ENCODE results near the gene AKNA. TPM values are rescaled to one million over a fixed set of nuclear protein-coding genes. Genes with fewer than 3 reads are reported as not detected.

Gene AKNA
- total RNA-seq, 1 experiment from 2014 or later = 36.2 TPM

DNA sequence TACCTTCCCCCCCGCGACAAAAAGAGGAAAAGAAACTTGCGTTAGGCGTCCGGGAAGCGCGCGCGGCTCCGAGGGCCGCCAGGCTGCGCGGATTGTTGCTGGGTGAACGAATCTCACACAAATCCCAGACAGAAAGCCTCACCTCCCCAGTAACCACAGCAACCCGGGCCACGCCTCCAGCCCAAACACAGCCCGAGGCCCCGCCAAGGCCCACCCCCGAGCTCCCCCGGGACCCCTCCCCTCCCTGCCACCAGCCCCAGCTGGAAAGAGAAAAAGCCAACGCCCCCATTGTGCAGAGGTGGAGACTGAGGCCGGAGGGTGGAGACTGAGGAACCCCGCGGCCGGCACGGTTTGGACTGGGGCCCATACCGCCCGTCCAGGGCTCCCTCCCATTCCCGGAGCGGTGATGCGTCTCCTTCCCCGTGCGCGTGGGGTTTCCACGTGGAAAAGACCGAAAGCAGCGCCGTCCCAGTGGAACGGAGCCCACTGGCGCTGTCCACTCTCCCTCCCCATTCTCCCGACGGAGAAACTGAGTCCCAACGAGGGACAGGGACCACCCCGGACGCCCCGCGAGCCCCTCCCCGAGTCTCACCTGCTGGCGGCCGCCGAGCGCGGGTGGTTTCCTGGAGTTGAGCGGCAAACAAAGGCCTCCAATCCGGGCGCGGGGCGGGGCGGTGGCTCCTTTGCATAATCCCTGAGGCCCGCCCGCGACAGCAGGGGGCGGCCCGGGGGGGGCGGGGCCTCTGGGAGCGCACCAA, 10.2 kb upstream of the AKNA start:
- DNase-seq (ENCODE audit: extremely low read depth, low read depth) = peak; percentile 93

- DNase-seq (ENCODE audit: extremely low read depth, low read depth) = no peak
These were observed 9.6 kb upstream of the AKNA start for GRCh38 chr9:114397219-114397847.

DNA sequence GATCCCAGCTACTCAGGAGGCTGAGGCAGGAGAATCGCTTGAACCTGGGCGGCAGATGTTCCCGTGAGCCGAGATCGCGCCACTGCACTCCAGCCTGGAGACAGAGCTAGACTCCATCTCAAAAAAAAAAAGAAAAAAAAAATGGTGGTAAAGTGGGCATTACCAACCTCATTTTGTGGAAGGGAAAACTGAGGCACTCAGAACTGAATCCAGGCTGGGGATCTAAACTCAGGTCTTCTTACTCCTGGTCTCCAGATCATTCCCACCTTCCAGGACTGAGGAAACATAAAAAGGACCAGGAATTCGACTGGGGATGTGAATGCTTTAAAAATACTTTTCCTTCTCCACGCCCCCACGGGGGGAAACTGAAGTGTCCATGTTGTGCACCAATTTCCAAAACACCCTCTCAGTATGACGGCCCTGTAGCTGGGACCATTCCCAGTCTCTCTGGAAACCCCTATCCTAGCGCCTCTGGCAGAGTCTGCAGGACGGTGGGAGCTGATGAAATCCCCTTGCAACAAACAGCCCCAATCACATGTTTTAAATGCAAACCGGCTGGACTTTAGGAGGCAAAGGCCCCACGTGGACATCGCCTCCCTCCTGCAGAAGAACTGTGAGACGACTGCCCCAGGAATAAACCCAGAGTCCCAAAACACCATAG, 8.9 kb upstream of the AKNA start:
- DNase-seq (ENCODE audit: extremely low read depth, low read depth) = peak; percentile 88

GRCh38 chr9:114395768-114396167, 8.0 kb upstream of the AKNA start:
- no peak for DNase-seq (ENCODE audit: extremely low read depth, low read depth)

DNA sequence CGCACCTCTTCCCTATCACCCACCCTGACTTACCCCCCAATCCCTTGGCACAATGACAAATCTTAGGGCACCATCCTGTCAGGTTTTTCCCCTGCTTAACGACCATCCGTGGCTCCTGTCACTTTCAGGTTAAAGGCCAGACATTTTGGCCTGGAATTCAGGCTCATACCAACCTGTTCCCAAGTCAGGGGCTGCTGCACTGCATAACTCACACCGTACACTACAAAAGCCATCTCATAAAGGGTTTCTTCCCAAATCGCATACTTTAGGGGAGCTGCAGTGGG, 7.5 kb upstream of the AKNA start:
- no peak for DNase-seq (ENCODE audit: extremely low read depth, low read depth)

DNA sequence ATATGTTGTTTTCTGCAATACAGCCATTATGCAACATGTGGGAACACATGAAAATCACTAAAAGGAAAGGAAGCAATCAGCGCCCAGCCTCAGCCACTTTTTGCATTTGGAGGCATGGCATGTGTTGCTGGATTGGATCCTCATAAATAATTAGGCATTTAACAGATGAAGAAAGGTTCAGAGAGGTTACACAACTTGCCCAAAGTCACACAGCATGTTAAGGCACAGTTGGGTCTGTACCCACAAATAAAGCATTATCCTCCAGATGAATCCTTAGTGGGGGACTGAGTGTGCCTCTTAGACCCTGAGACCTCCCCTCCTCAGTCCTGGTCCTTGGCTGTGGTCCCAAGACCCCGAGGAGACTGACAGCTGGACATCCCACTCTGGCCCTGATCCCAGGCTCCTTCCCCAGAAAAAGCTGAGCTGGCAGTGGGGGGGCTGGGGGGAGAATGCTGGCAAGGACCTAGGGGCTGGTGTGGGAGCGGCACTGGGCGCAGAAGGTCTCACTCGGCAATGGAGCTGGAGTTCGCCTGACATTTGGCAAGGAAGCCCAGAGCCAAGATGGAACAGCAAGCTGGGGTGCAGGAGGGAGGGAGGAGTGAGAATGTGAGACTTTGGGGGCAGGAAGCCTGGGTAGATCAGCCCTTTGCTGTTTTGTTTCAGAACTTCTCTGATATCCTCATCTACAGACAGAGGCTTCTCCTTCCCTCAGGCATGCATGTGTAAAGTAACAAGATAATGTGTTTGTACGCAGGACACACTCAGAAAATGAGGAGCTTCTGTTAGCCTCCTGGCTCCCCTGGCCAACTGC, 6.9 kb upstream of the AKNA start:
- no peak for DNase-seq (ENCODE audit: extremely low read depth, low read depth)

- DNase-seq (ENCODE audit: extremely low read depth, low read depth) = no peak
These were observed 4.9 kb upstream of the AKNA start for GRCh38 chr9:114392749-114393112.

DNA sequence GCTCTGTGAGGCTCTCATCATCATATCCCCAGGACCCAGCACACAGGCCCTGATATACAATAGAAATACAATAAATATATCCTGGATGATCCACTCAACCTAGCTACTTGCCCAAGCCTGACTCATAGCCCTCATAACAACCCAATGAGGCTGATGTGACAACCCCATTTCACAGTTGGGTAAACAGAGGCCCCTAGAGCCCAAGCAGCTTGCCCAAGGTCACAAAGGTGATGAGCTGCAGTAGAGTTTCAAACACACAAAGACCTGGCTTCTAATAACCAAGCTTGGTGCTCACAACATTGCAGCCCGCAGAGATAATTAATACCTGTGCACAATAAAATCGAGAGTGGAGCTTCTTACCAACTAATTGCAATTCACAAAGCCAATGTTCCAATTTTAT, 3.2 kb upstream of the AKNA start:
- no peak for DNase-seq (ENCODE audit: extremely low read depth, low read depth)

DNA sequence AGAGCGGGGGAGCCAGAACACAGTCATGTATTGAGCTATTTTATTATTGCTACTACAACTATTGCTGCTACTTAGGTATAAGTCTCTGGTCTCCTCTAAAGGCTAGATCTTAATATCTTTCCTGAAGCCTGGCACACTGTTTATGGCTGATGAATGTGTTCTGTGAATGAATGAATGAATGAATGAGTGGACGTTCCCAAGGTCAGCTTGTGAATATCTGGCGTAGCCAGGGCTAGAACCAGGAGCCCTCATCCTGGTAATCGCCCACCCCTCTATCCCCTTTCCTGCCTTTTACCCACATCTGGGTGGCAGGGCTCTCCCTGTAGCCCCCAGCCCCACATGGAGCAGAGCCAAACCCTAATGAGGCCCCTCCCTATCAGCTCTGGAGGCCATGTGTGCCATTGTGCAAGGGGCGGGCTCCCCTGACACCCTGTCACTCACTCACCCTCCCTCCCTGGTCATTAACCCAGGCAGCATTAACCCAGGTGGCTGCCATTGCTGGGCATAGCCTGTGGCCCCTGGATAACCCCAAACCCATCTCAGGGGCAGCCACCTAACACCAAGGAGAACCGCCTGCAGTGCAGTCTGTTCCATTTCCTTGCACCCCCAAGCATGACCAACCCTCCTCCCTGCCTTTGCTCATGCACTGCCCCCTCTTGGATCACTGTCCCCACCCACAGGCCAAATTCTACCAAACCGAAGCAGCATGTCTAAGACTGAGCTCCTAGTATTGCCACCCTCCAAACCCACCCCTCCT, 2.0 kb upstream of the AKNA start:
- no peak for DNase-seq (ENCODE audit: extremely low read depth, low read depth)

DNA sequence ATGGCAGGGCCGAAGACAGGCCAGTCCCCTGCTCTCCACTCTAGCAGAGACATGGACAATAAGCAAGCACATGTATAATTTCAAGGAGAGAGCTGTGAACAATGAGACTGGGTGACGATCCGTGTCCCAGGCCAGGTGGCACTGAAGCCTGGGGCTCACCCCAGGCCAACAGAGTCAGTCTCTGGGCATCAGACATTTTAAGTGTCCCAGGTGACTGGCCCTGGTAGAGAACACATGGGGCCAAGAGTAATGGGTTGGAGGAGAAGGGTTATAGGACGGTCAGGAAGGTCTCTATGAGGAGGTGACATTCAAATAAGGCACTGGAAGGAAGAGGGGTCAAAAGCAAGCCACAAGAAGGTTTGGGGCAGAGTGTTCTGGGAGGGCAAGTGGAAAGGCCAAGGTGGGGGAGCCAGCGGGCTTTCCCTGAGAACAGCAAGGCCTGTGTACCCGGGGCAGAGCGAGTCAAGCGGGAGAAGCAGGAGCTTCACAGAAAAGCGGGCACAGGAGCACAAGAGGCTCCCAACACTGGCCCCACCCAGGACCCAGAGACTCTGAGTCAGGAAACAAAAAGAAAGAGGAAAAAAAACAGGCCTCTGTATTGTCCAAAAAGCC, 1.1 kb upstream of the AKNA start:
- no peak for DNase-seq (ENCODE audit: extremely low read depth, low read depth)

DNA sequence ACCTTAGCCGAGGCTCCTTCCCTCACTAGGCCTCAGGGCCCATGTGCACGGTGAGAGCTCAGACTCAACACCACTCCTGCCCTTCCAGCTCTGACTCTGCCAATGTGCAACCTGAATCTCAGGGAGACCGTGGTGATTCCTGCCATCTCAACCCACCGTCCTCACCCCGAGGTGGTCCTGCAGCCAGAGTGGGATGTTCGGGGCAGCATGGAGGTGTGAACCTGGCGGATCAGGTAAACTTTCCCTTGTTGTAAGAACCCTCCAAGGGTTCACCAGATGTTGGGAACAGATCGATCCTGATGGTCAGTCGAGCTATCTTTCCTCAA, 538 bp upstream of the AKNA start:
- DNase-seq (ENCODE audit: extremely low read depth, low read depth) = no peak

GRCh38 chr9:114386886-114387679, 699 bp downstream of the AKNA start:
- DNase-seq (ENCODE audit: extremely low read depth, low read depth) = no peak

- DNase-seq (ENCODE audit: extremely low read depth, low read depth) = no peak
These were observed 1.4 kb downstream of the AKNA start for GRCh38 chr9:114386361-114386885.

DNA sequence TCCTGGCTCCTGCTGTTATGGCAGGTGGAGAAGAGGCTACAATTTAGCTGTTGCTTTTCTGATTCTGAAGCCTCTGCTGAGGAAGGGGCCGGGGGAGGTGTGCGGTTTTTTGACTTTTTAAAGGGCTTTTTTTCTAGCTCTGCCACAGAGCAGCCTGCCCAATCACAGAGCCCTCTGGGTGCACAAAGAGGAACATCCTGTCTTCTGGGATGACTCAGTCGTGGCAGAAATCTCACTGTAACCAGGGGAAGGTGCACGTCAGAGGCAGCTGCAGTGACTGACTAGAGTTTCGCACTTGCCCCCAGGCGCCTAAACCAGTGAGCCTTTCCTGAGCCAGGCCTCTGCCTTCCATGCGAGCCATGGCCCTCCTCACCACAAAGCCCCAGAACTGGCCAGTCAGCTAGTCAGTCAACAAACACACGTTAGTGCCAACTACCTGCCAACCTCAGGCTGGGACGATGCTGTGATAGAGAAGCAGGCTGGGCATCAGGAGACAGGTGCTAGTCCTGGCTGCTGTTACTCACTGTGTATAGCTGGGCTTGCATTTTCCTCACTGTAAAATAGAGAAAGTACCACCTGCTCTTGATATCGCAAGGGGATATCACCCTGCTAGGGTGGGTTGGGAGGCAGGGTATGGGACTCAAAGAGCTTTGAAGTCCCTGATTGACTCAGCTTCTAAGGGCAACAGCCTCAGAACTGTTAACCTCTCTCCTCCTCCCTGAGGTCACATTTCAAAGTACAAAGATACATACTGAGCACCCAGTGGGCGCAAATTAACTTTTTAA, 2.2 kb downstream of the AKNA start:
- DNase-seq (ENCODE audit: extremely low read depth, low read depth) = no peak

DNA sequence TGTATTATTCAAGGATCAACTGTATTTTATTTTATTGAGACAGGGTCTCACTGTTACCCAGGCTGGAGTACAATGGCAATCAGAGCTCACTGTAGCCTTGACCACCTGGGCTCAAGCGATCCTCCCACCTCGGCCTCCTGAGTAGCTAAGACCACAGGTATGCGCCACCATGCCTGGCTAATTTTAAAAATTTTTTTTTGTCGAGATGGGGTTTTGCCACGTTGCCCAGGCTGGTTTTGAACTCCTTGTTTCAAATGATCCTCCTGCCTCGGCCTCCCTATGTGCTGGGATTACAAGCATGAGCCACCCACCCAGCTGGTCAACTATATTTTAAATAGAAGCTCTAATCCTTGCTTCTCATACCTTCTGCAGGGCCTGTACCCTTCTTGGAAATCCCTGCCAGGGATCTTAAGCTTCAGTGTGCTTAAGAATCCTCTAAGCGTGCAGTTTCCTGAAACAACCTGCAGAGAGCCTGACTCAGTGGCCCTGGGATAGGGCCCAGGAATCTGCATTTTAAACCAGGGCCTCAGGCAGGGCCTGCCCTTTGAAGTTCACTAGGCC, 2.9 kb downstream of the AKNA start:
- DNase-seq (ENCODE audit: extremely low read depth, low read depth) = no peak

DNA sequence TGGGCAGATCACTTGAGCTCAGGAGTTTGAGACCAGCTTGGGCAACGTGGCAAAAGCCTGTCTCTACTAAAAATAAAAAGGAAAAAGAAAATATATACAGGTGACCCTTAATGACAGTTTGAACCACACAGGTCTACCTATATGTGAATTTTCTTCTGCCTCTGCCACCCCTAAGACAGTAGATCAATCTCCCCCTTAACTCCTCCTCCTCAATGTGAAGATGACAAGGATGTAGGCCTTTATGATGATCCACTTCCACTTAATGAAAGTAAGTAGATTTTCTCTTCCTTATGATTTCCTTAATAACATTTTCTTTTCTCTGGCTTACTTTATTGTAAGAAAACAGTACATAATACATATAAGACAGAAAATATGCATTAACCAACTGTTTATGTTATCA, 3.4 kb downstream of the AKNA start:
- no peak for DNase-seq (ENCODE audit: extremely low read depth, low read depth)

- no peak for DNase-seq (ENCODE audit: extremely low read depth, low read depth)
These were observed 4.1 kb downstream of the AKNA start for GRCh38 chr9:114383521-114384231.
